ENCODE results near the gene CDH4.

Gene CDH4

DNA sequence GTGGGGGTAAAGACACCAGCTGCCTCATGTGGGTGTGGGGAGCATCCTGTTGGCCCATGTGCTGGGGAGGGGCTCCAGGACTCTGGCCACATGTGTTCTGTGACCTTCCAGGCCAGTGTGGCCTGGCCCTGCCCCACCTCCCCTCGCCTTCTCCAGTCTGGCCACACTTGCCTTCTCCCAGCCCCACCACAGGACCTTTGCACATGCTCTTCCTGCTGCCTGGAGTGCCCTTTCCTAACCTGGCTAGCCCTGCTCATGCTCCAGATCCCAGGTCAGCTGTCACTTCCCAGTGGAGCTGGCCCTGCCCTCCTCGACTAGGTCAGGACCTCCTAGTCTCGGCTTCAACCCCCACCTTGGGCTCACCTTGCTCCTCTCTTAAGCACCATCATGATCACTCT, 183.8 kb downstream of the CDH4 start:
- Histone ChIP-seq H3K27me3 (ENCODE audit: control insufficient read depth in 5 of 5, insufficient read depth in 4 of 5, low read length in 5 of 5) (peaks cover 17 to 41% (median 37%) of the 10 kb centered on the region in 5 donors), H3K4me1 (ENCODE audit: control insufficient read depth in 5 of 5, insufficient read depth in 5 of 5, low read length in 5 of 5) (no peaks in the 10 kb centered on the region), H3K4me3 (ENCODE audit: low read depth in 1 of 5, low read length in 5 of 5) (no peak overlapping the region), H3K9ac (ENCODE audit: low read length in 5 of 5) (no peak overlapping the region), H3K9me3 (ENCODE audit: control insufficient read depth in 5 of 5, low read length in 5 of 5) (peaks cover 0 to 4% (median 0%) of the 10 kb centered on the region in 5 donors), H3K27ac (ENCODE audit: low read depth, low read length) (no peak overlapping the region), H3K36me3 (ENCODE audit: control insufficient read depth in 5 of 5, insufficient read depth in 5 of 5, low read length in 5 of 5) (no peaks in the 10 kb centered on the region)

DNA sequence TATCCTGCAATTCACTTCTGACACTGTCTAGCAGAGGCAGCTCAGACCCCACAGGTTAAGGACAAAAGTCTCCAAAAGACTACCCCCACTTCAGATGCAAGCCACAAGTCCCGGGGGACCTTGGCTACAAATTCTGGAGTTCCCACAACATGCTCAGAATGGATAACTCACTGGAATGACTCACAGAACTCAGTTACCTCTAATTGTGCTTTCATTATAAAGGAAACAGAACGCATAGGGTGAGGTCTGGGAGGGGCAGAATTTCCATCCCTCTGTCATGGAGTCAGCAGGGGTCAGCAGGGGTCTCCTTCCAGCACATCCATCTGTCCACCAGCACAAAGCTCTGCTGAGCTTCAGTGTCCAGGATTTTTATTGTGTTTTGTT, 184.2 kb downstream of the CDH4 start:
- peaks cover 0 to 4% (median 0%) of the 10 kb centered on the region in 5 donors for H3K9me3 ChIP-seq (ENCODE audit: control insufficient read depth in 5 of 5, low read length in 5 of 5)
- H3K27me3 ChIP-seq (ENCODE audit: control insufficient read depth in 5 of 5, insufficient read depth in 4 of 5, low read length in 5 of 5): peaks cover 17 to 43% (median 37%) of the 10 kb centered on the region in 5 donors
- H3K36me3 ChIP-seq (ENCODE audit: control insufficient read depth in 5 of 5, insufficient read depth in 5 of 5, low read length in 5 of 5): no peaks in the 10 kb centered on the region
- H3K27ac ChIP-seq (ENCODE audit: low read depth, low read length): no peak overlapping the region
- no peaks in the 10 kb centered on the region for H3K4me1 ChIP-seq (ENCODE audit: control insufficient read depth in 5 of 5, insufficient read depth in 5 of 5, low read length in 5 of 5)
- no peak overlapping the region for H3K9ac ChIP-seq (ENCODE audit: low read length in 5 of 5)
- no peak overlapping the region for H3K4me3 ChIP-seq (ENCODE audit: low read depth in 1 of 5, low read length in 5 of 5)

DNA sequence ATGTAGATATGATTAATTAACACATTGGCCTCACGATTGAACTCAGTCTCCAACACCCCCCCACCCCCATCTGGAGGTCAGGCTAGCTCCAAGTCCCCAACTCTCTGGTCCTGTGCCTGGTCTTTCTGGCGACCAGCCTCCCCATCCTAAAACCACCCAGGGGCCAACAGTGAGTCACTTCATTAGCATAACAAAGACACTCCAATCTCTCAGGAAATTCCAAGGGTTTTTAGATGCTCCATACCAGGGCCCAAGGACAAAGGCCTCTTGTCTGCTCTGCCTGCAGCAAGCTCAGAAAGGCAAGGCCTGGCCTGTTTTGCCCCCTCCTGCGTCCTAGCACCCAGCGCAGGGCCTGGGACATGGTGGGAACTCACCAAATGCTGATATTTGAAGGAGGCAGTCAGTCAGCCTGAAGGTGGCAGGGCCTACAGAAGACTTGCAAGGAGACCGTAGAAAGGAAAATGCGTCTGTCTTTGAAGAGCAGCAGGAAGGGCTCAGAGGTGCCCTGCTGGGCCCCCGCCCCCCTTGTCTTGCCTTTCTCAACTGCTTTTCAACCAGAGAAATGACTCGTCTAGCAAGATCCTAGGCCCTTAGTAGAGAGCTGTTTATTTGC, 184.7 kb downstream of the CDH4 start:
- Histone ChIP-seq H3K9ac (ENCODE audit: low read length in 5 of 5) (no peak overlapping the region), H3K4me1 (ENCODE audit: control insufficient read depth in 5 of 5, insufficient read depth in 5 of 5, low read length in 5 of 5) (no peaks in the 10 kb centered on the region), H3K27me3 (ENCODE audit: control insufficient read depth in 5 of 5, insufficient read depth in 4 of 5, low read length in 5 of 5) (peaks cover 17 to 43% (median 37%) of the 10 kb centered on the region in 5 donors), H3K4me3 (ENCODE audit: low read depth in 1 of 5, low read length in 5 of 5) (no peak overlapping the region), H3K9me3 (ENCODE audit: control insufficient read depth in 5 of 5, low read length in 5 of 5) (peaks cover 0 to 4% (median 0%) of the 10 kb centered on the region in 5 donors), H3K27ac (ENCODE audit: low read depth, low read length) (no peak overlapping the region), H3K36me3 (ENCODE audit: control insufficient read depth in 5 of 5, insufficient read depth in 5 of 5, low read length in 5 of 5) (no peaks in the 10 kb centered on the region)

DNA sequence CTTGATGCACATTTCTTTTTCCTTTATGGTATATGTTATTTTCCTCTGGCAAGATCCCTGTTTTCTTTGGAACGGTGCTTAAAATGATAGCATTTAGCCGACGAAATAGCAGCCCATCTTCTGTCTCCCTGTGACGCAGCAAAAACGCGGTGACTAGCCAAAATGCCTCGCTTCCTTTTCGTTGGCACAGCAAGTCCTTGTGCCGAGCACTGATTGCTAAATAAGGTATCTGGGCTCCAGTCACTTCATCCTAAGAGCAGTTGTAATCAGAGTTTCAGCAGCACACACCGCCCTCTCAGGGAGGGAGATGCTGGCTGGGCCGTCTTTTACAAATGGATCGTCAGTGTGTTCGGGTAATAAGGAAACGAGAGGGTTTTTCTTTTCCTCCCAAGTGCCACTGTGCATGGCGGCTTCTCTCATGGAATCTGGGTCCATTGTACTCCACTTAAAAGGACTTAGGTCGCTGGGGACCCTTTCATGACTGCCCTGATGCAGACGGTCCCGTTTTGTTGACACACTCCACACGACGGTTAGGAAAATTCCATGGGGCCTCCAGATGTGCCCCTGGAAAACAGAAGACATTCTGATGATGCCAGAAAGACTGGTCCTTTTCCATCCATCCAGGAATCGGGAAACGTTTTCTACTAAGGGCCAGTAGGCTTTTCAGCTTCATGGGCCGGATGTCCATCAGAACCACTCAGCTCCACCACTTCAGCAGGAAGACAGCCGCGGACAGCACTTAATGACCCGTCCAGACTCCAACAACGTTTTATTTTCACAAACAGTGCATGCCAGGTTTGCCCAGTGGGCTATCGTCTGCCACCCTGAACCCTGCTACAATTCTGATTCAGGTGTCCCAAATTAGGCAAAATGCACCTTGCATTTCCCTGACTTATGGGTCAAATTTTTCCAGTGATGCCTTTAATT, 185.5 kb downstream of the CDH4 start:
- Histone ChIP-seq H3K4me1 (ENCODE audit: control insufficient read depth in 5 of 5, insufficient read depth in 5 of 5, low read length in 5 of 5) (no peaks in the 10 kb centered on the region), H3K36me3 (ENCODE audit: control insufficient read depth in 5 of 5, insufficient read depth in 5 of 5, low read length in 5 of 5) (no peaks in the 10 kb centered on the region), H3K4me3 (ENCODE audit: low read depth in 1 of 5, low read length in 5 of 5) (no peak overlapping the region), H3K27ac (ENCODE audit: low read depth, low read length) (no peak overlapping the region), H3K9ac (ENCODE audit: low read length in 5 of 5) (no peak overlapping the region), H3K27me3 (ENCODE audit: control insufficient read depth in 5 of 5, insufficient read depth in 4 of 5, low read length in 5 of 5) (peaks cover 17 to 43% (median 37%) of the 10 kb centered on the region in 5 donors), H3K9me3 (ENCODE audit: control insufficient read depth in 5 of 5, low read length in 5 of 5) (peaks cover 0 to 4% (median 0%) of the 10 kb centered on the region in 5 donors)

DNA sequence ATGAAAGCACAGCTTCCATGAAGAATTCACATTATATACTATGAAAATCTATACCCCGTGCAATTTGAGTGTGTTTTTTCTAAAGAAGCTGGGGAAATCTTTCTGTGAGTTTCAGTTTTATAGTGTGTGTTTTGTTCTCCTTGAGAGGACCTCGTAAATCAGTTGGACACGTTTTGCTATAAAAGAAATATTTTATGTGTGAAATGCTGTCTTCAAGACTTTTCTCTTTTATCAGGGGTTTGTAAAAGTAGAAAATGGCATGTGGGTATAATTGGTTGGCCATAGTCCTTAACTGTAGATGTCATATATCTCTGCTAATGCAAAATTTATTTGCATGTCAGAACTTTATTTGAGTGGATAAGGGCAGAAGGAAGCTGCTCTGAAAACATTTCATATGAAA, 186.2 kb downstream of the CDH4 start:
- Histone ChIP-seq H3K36me3 (ENCODE audit: control insufficient read depth in 5 of 5, insufficient read depth in 5 of 5, low read length in 5 of 5) (no peaks in the 10 kb centered on the region), H3K9me3 (ENCODE audit: control insufficient read depth in 5 of 5, low read length in 5 of 5) (peaks cover 0 to 4% (median 0%) of the 10 kb centered on the region in 5 donors), H3K27ac (ENCODE audit: low read depth, low read length) (no peak overlapping the region), H3K4me1 (ENCODE audit: control insufficient read depth in 5 of 5, insufficient read depth in 5 of 5, low read length in 5 of 5) (no peaks in the 10 kb centered on the region), H3K27me3 (ENCODE audit: control insufficient read depth in 5 of 5, insufficient read depth in 4 of 5, low read length in 5 of 5) (peaks cover 17 to 43% (median 37%) of the 10 kb centered on the region in 5 donors), H3K4me3 (ENCODE audit: low read depth in 1 of 5, low read length in 5 of 5) (no peak overlapping the region), H3K9ac (ENCODE audit: low read length in 5 of 5) (no peak overlapping the region)

DNA sequence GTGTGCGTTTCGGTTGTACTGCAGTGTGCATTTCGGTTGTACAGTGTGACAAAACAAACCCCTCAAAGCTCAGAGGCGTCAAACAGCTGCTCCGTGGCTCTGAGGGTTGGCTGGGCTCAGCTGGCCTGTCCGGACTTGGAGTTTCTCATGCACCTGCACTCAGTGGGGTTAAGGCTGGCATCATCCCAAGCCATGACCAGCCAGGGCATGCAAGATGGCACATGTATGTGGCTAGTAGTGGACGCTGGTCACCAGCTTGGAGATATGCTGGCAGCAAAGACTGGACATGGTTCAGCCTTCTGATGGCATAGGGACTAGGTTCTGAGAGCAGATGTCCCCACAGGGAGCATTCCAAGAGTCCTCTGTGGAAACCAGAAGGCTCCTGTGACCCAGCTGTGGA, 187.2 kb downstream of the CDH4 start:
- no peaks in the 10 kb centered on the region for H3K36me3 ChIP-seq (ENCODE audit: control insufficient read depth in 5 of 5, insufficient read depth in 5 of 5, low read length in 5 of 5)
- H3K27ac ChIP-seq (ENCODE audit: low read depth, low read length): no peak overlapping the region
- no peak overlapping the region for H3K9ac ChIP-seq (ENCODE audit: low read length in 5 of 5)
- no peaks in the 10 kb centered on the region for H3K4me1 ChIP-seq (ENCODE audit: control insufficient read depth in 5 of 5, insufficient read depth in 5 of 5, low read length in 5 of 5)
- H3K27me3 ChIP-seq (ENCODE audit: control insufficient read depth in 5 of 5, insufficient read depth in 4 of 5, low read length in 5 of 5): peaks cover 8 to 40% (median 31%) of the 10 kb centered on the region in 5 donors
- H3K4me3 ChIP-seq (ENCODE audit: low read depth in 1 of 5, low read length in 5 of 5): no peak overlapping the region
- H3K9me3 ChIP-seq (ENCODE audit: control insufficient read depth in 5 of 5, low read length in 5 of 5): peaks cover 0 to 4% (median 0%) of the 10 kb centered on the region in 5 donors

DNA sequence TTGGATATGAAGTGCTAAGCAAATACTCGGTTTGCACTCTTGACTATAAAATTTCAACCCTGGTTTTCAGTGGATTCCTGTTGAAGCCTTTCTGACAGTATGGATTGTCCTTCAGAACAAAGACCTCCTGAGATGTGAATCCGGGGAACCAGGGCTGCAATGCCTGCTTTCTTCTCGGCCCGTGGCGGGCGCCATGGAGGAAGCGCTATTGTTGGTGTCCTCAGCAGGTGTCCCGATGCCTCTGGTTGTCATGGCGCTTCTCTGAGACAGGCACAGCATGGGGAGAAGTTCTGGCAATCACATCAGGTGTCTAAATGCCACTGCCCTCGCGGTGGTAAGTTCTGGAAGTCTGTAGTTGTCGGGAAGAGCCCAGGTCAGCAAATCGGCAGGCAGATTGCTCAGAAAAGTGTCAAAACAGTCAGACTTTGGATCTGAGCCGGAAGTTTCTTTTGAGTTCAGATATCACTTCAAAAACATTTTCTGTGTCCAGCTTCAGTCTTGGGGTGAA, 188.5 kb downstream of the CDH4 start:
- peaks cover 0 to 4% (median 0%) of the 10 kb centered on the region in 5 donors for H3K9me3 ChIP-seq (ENCODE audit: control insufficient read depth in 5 of 5, low read length in 5 of 5)

DNA sequence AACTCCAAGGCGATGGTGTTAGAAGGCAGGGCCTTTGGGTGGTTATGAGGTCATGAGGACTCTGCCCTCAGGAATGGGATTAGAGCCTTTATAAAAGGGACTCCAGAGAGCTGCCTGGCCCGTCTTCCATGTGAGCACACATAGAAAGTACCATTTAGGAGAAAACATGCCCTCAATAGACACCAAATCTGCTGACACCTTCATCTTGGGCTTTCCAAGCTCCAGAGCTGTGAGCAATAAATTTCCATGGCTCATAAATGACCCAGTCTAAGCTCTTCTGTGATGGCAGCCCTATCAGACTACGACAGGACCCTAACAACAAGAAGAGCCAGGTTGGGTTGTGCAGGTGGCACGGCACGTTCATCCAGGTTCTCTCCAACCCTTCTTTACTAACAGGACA, 189.5 kb downstream of the CDH4 start:
- H3K9ac ChIP-seq (ENCODE audit: low read length in 5 of 5): no peak overlapping the region

More for the DNA sequence above, 188.5 kb downstream of the CDH4 start:
- Histone ChIP-seq H3K27me3 (ENCODE audit: control insufficient read depth in 5 of 5, insufficient read depth in 4 of 5, low read length in 5 of 5) (peaks cover 4 to 37% (median 18%) of the 10 kb centered on the region in 5 donors), H3K27ac (ENCODE audit: low read depth, low read length) (no peak overlapping the region), H3K36me3 (ENCODE audit: control insufficient read depth in 5 of 5, insufficient read depth in 5 of 5, low read length in 5 of 5) (no peaks in the 10 kb centered on the region), H3K4me1 (ENCODE audit: control insufficient read depth in 5 of 5, insufficient read depth in 5 of 5, low read length in 5 of 5) (no peaks in the 10 kb centered on the region), H3K4me3 (ENCODE audit: low read depth in 1 of 5, low read length in 5 of 5) (no peak overlapping the region), H3K9ac (ENCODE audit: low read length in 5 of 5) (no peak overlapping the region)

DNA sequence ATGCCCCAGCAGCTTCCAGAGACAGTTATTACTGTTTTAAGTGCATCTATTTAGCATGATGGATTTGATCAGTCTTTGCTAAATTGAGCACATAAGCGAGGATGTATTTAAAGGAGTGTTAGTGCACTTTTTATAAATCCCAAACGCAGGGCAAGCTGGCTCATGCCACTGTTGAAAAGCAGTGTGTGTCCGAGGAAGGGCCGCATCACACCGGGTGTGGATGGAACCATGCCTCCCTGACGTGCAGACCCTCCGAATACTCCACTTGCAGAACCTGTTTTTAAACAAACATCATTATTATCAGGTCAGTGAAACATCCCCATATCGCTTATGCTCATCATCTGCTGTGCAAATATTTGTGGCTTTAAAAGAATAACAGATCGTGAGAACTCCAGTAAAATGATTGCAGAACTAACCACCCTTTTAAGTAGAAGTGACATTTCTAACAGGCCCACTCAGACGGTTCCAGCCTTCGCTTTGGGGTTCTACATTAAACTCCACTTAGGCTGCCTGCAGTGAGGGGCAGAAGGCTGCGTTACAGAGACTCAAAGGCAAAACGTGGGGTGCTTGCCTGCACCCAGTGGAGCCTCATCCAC, 190.1 kb downstream of the CDH4 start:
- peaks cover 0 to 28% (median 5%) of the 10 kb centered on the region in 5 donors for H3K27me3 ChIP-seq (ENCODE audit: control insufficient read depth in 5 of 5, insufficient read depth in 4 of 5, low read length in 5 of 5)
- H3K4me3 ChIP-seq (ENCODE audit: low read depth in 1 of 5, low read length in 5 of 5): no peak overlapping the region
- no peaks in the 10 kb centered on the region for H3K9me3 ChIP-seq (ENCODE audit: control insufficient read depth in 5 of 5, low read length in 5 of 5)
- no peaks in the 10 kb centered on the region for H3K4me1 ChIP-seq (ENCODE audit: control insufficient read depth in 5 of 5, insufficient read depth in 5 of 5, low read length in 5 of 5)
- H3K36me3 ChIP-seq (ENCODE audit: control insufficient read depth in 5 of 5, insufficient read depth in 5 of 5, low read length in 5 of 5): no peaks in the 10 kb centered on the region
- H3K27ac ChIP-seq (ENCODE audit: low read depth, low read length): no peak overlapping the region
- no peak overlapping the region for H3K9ac ChIP-seq (ENCODE audit: low read length in 5 of 5)

More for the DNA sequence above, 189.5 kb downstream of the CDH4 start:
- no peaks in the 10 kb centered on the region for H3K36me3 ChIP-seq (ENCODE audit: control insufficient read depth in 5 of 5, insufficient read depth in 5 of 5, low read length in 5 of 5)
- no peaks in the 10 kb centered on the region for H3K4me1 ChIP-seq (ENCODE audit: control insufficient read depth in 5 of 5, insufficient read depth in 5 of 5, low read length in 5 of 5)
- H3K4me3 ChIP-seq (ENCODE audit: low read depth in 1 of 5, low read length in 5 of 5): no peak overlapping the region
- peaks cover 0 to 28% (median 10%) of the 10 kb centered on the region in 5 donors for H3K27me3 ChIP-seq (ENCODE audit: control insufficient read depth in 5 of 5, insufficient read depth in 4 of 5, low read length in 5 of 5)
- no peak overlapping the region for H3K27ac ChIP-seq (ENCODE audit: low read depth, low read length)
- no peaks in the 10 kb centered on the region for H3K9me3 ChIP-seq (ENCODE audit: control insufficient read depth in 5 of 5, low read length in 5 of 5)

Data from subcutaneous abdominal adipose tissue (tissue), 5 donors.